Neural cell (in vitro differentiated cells): ENCODE measurements around the gene UQCC3. TPM values are rescaled to one million over a fixed set of nuclear protein-coding genes. Genes with fewer than 3 reads are reported as not detected.

ENCODE experiments used
- H2AFZ ChIP-seq: fragments of 200-600, 300-800 bp; sonication (generic), shearing (Covaris generic); 2 replicates; pipeline ENCODE4 v1.6.0; 2014; ENCODE audit warnings: low read depth, mild to moderate bottlenecking, antibody characterized with exemption, low read length, moderate library complexity
- H3F3A ChIP-seq: fragments of 200-600 bp; shearing (Covaris generic); 2 replicates; pipeline ENCODE4 v1.6.1; 2016; ENCODE audit warnings: mild to moderate bottlenecking, moderate library complexity, mixed read lengths, antibody characterized with exemption, low read length; ENCODE audit not compliant: insufficient read depth, poor library complexity, severe bottlenecking
- H3K27ac ChIP-seq: fragments of 200-600, 300-800 bp; sonication (generic), shearing (Covaris generic); 2 replicates; pipeline ENCODE4 v1.5.1; 2014; ENCODE audit warnings: mild to moderate bottlenecking, low read length, moderate library complexity
- H3K27me3 ChIP-seq: fragments of 300-800, 200-600 bp; sonication (generic), shearing (Covaris generic); 2 replicates; pipeline ENCODE4 v1.6.0; 2014; ENCODE audit warnings: mild to moderate bottlenecking, low read depth, low read length, moderate library complexity; ENCODE audit not compliant: insufficient read depth
- H3K36me3 ChIP-seq: fragments of 300-800, 200-600 bp; sonication (generic), shearing (Covaris generic); 2 replicates; pipeline ENCODE4 v1.5.1; 2014; ENCODE audit warnings: mild to moderate bottlenecking, antibody characterized with exemption, low read length, moderate library complexity; ENCODE audit not compliant: insufficient read depth
- H3K4me2 ChIP-seq: fragments of 300-800, 200-600 bp; sonication (generic), shearing (Covaris generic); 2 replicates; pipeline ENCODE4 v1.6.0; 2014; ENCODE audit warnings: mild to moderate bottlenecking, low read length
- H3K4me3 ChIP-seq: fragments of 300-800, 200-600 bp; sonication (generic), shearing (Covaris generic); 2 replicates; pipeline ENCODE4 v1.5.1; 2014; ENCODE audit warnings: mild to moderate bottlenecking, low read length, moderate library complexity
- H3K79me2 ChIP-seq: fragments of 200-600 bp; shearing (Covaris generic); replicated peaks from 2 replicates; pipeline ENCODE4 v1.6.0; 2014; ENCODE audit warnings: mild to moderate bottlenecking, low read length, moderate library complexity; ENCODE audit not compliant: insufficient read depth
- H3K9ac ChIP-seq: fragments of 300-800, 200-600 bp; sonication (generic), shearing (Covaris generic); 2 replicates; pipeline ENCODE4 v1.6.1; 2016; ENCODE audit warnings: mild to moderate bottlenecking, low read length, mixed read lengths
- H3K9me2 ChIP-seq: fragments of 200-600 bp; shearing (Covaris generic); 2 replicates; pipeline ENCODE4 v1.6.1; 2016; ENCODE audit warnings: mild to moderate bottlenecking, low read length, mixed read lengths; ENCODE audit not compliant: insufficient read depth
- H3K9me3 ChIP-seq: fragments of 200-600, 300-800 bp; sonication (generic), shearing (Covaris generic); 2 replicates; pipeline ENCODE4 v1.6.1; 2016; ENCODE audit warnings: mild to moderate bottlenecking, mixed run types, low read length, moderate library complexity, mixed read lengths
- H4K20me1 ChIP-seq: fragments of 200-600 bp; shearing (Covaris generic); 2 replicates; pipeline ENCODE4 v1.6.1; 2016; ENCODE audit warnings: mild to moderate bottlenecking, mixed run types; ENCODE audit not compliant: insufficient read depth
- CTCF ChIP-seq: fragments of 450-650 bp; IDR thresholded peaks from 2 replicates; pipeline ENCODE4 v1.5.1; 2014; ENCODE audit warnings: antibody characterized with exemption, mild to moderate bottlenecking, moderate library complexity; ENCODE audit not compliant: poor library complexity, severe bottlenecking
- EP300 ChIP-seq: fragments of 450-650 bp; conservative IDR thresholded peaks from 2 replicates; pipeline ENCODE4 v1.6.1; 2014; ENCODE audit warnings: antibody characterized with exemption, mild to moderate bottlenecking, moderate library complexity; ENCODE audit not compliant: poor library complexity, severe bottlenecking
- EZH2 ChIP-seq: fragments of 200-600, 300-800 bp; shearing (Covaris generic), sonication (generic); IDR thresholded peaks from 2 replicates; pipeline ENCODE4 v1.6.1; 2014; ENCODE audit warnings: antibody characterized with exemption, low read length, borderline replicate concordance, mild to moderate bottlenecking; ENCODE audit not compliant: insufficient read depth, poor library complexity, severe bottlenecking
- MXI1 ChIP-seq: fragments of 450-650 bp; conservative IDR thresholded peaks from 2 replicates; pipeline ENCODE4 v1.6.1; 2014; ENCODE audit warnings: antibody characterized with exemption, mild to moderate bottlenecking; ENCODE audit not compliant: poor library complexity, severe bottlenecking
- POLR2AphosphoS5 ChIP-seq: IDR thresholded peaks from 2 replicates; pipeline ENCODE4 v1.6.1; 2012
- RAD21 ChIP-seq: fragments of 450-650 bp; conservative IDR thresholded peaks from 2 replicates; pipeline ENCODE4 v1.6.1; 2014; ENCODE audit warnings: antibody characterized with exemption, mild to moderate bottlenecking, moderate library complexity
- REST ChIP-seq: IDR thresholded peaks from 2 replicates; pipeline ENCODE4 v1.6.1; 2012; ENCODE audit warnings: borderline replicate concordance
- SMC3 ChIP-seq: fragments of 450-650 bp; conservative IDR thresholded peaks from 2 replicates; pipeline ENCODE4 v1.6.1; 2014; ENCODE audit warnings: antibody characterized with exemption, mild to moderate bottlenecking, moderate library complexity; ENCODE audit not compliant: poor library complexity
- TAF1 ChIP-seq: IDR thresholded peaks from 2 replicates; pipeline ENCODE4 v1.6.1; 2012; ENCODE audit warnings: low read depth
- polyA plus RNA-seq: library from polyadenylated mRNA; depleted of rRNA; stranded (reverse); fragments of >200 nt; gene quantifications from 2 replicates; pipeline ENCODE4 v1.2.3, GENCODE V29; 2014

The UQCC3 gene
- polyA plus RNA-seq, 1 donor from 2014 or later, result 8.4 TPM

- Histone ChIP-seq H3K79me2 (peaks cover 40% of the 10 kb centered on the region), H3K9me2 (no peaks in the 10 kb centered on the region), H3K9ac (peak within 1 kb of the TSS; percentile 99), H3K27me3 (no peaks in the 10 kb centered on the region), H3K4me2 (peak within 1 kb of the TSS; percentile 98), H2AFZ (no peak within 1 kb of the TSS), H3K4me3 (peak within 1 kb of the TSS; percentile 75), H4K20me1 (no peaks in the 10 kb centered on the region), H3K9me3 (no peaks in the 10 kb centered on the region), H3K27ac (peak within 1 kb of the TSS; percentile 96), H3K36me3 (peaks cover 11% of the 10 kb centered on the region), H3F3A (peaks cover 6% of the 10 kb centered on the region)
- TF ChIP-seq TAF1 (peak; percentile 73), EZH2 (no peak), POLR2AphosphoS5 (peak; percentile 90), EP300 (peak; percentile 93), RAD21 (peak; percentile 49), SMC3 (peak; percentile 55), MXI1 (peak; percentile 67), REST (no peak), CTCF (peak; percentile 39)
These were observed 35.9 kb downstream of the UQCC3 start, which contains the start of the genes BSCL2 and GNG3 for GRCh38 chr11:62707277-62707861. Gene BSCL2, minus strand, starts transcription at chr11:62707424. Its CDS starts 229 bp downstream, at chr11:62707195. Gene GNG3, plus strand, starts transcription at chr11:62707676. Its CDS starts 620 bp downstream, at chr11:62708296.

GRCh38 chr11:62708392-62708791 lies 36.9 kb downstream of the UQCC3 start:
- peak overlapping the region; percentile 75 for H3K4me3 ChIP-seq

More at GRCh38 chr11:62708392-62708791, 36.9 kb downstream of the UQCC3 start:
- Histone ChIP-seq H4K20me1 (no peaks in the 10 kb centered on the region), H3K9ac (peak overlapping the region; percentile 99), H3K4me2 (peak overlapping the region; percentile 98), H3K27ac (peak overlapping the region; percentile 96), H3F3A (peaks cover 6% of the 10 kb centered on the region), H3K9me2 (no peaks in the 10 kb centered on the region), H3K9me3 (no peaks in the 10 kb centered on the region), H3K36me3 (peaks cover 11% of the 10 kb centered on the region), H3K27me3 (no peaks in the 10 kb centered on the region), H3K79me2 (peaks cover 41% of the 10 kb centered on the region), H2AFZ (no peak overlapping the region)
- TF ChIP-seq POLR2AphosphoS5 (no peak), REST (peak; percentile 4)
